GM19099 (cell line): ENCODE results near the gene ZDHHC14.

Experiments
- POLR2A ChIP-seq: IDR thresholded peaks from 3 replicates; pipeline ENCODE4 v1.6.1; 2011; ENCODE audit warnings: low read depth; ENCODE audit not compliant: insufficient read length; ENCODE audit errors: extremely low read depth

The ZDHHC14 gene

DNA sequence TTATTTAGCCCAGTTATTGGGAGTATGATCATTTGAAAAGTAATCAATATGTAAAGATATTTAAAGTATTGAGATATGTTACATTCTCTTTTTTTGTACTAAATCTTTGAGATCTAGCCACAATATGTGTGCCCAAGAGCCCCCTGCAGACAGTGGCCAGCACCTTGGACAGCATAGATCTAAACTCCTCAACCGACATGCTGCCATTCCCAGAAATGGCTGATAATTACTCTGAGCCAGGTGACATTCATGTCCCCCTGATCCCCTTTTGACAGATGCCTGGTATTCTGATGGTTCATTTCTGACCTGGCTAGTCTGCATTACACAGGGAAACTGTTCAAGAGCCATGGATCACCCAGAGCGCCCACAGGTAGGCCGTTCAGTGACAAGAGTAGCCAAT lies 177.1 kb downstream of the ZDHHC14 start:
- no peak for TF ChIP-seq POLR2A

GRCh38 chr6:157558487-157559200 lies 177.7 kb downstream of the ZDHHC14 start:
- TF ChIP-seq POLR2A: no peak

- TF ChIP-seq POLR2A: no peak
Observed at GRCh38 chr6:157559201-157559756, 178.3 kb downstream of the ZDHHC14 start.

DNA sequence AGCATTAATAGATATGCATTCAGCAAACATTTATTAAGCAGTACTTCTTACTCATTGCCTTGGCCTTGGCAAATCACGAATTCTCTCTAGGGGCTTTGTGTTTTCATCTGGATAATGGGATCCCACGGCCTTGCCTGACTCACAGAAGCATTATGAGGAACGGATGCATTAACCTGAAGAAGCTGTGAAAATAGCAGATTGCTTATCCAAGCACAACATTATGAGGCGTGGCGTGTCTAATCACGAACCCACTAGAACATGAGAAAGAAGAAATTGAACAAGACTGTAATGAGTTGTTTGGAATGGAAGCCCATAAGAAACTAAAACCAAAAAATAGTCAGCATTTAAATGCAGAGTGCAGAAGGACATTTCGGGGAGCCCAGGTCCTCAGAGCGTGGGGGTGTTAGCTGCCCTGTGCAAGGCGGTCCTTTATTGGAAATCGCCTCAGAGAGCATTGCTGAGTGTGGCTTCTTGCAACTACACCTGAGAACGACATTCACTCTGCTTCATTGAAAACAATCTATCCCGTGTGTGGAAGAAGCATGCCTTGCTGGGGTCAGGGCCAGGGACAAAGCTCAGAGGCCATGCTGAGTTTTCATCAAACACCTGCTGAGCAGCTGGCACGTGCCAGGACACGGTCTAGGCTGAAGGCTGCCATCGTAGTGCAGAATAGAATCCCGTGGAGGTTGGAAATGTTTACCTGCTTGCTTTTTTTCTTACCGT lies 179.9 kb downstream of the ZDHHC14 start:
- TF ChIP-seq POLR2A: no peak

DNA sequence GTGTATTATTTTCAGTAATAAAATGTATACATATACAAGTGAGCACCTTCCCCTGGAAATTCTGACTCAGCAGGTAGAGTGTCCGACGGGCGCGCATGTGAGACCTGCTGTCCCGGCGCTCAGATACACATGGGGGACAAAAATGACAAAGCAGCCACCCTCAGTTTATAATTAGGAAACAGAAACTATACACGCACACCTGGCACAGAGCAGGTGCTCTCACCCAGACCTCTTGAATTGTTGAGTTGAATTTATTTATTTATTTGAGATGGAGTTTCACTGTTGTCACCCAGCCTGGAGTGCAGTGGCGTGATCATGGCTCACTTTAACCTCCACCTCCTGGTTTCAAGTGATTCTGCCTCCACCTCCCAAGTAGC lies 180.4 kb downstream of the ZDHHC14 start:
- no peak for TF ChIP-seq POLR2A

DNA sequence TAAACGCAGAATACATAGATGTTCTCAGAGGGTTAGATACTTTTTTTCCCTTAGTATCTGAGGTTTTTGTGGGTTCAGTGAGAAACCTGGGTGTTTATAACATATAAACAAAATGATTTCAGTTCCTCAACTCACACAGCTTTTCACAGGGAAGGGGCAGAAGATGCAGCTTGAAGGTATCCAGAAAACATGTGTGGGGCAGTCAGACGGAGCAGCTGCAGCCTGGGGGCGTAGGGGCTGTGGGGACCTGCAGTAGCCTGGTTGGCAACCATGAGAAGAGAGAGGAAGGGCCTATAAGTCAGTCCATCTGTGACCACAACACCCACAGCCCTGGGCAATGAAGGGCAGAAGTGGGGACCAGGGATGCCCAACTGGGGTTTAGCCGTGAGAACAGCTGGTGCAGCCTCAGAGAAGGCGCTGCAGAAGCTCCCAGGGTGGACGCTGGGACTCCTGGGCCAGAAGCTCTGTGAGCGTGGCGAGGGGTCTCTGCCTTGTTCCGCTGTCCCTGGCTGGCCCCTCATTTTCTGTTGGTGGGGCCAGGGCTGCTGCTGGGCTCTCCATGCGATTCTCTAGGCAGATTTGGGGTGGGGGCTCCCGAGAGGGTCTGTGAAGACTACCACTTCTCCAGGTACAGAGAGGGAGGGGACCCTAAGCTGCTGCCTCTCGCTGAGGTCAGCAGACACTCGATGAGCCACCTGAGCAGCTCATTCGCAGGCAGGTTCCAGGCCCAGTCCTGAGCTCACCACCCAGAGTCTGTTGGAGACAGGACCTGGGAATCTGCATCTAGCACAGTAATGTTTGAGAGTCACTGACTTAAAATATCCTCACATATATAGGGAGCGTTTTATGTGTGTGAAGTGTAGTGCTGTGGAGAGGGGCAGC lies 181.2 kb downstream of the ZDHHC14 start:
- no peak for TF ChIP-seq POLR2A

GRCh38 chr6:157562997-157563396 lies 182.0 kb downstream of the ZDHHC14 start:
- TF ChIP-seq POLR2A: no peak

DNA sequence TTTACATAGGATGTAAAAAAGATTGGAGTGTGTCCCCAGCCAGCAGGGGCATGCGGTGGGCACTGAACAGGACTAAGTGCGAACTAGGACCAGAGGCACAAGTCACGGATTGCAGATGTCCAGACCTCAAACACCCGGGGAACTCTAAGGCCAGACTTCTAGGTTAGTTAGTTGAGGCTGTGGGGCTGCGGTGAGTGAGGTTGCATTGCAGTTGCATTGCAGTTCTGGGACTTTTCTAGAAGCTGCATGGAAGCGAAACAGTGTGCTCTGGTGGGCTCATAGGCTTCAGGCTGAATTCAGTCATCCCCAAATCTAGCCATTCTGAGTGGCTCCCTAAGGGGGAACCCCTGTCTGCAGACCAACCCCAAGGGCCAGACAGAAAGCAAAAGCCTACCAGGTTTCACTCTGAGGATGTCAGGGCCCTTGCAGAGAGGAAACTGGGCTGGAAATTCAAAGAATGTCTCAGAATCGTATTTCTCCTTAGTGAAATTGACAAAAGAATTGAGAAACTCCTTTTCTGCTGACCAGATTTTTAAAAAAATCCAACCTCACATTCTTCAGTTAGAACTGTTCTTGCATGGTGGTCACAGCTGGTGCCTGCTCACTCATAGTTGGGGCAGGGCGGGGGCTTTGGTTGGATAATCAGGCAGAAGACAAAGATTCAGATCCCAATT lies 182.8 kb downstream of the ZDHHC14 start:
- no peak for TF ChIP-seq POLR2A

DNA sequence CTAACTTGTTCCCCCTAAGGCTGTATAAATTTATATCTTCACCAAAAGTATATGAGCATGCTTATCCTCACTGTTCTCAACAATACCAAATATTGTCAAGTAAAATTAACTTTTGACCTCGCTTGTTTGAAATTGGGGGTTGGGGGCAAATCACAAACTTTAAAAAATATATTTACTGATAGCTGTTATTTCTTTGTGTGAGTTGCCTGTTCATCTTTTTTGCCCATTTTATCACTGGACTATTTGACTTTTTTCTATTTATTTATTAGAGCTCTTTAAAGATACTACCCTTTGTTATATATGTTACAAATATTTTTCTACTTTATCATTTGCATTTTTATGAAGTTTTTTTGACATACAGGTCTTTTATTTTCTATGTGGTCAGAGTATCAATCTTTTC lies 187.7 kb downstream of the ZDHHC14 start:
- TF ChIP-seq POLR2A: no peak

- TF ChIP-seq POLR2A: no peak
Observed at GRCh38 chr6:157569543-157569942, 188.6 kb downstream of the ZDHHC14 start.

DNA sequence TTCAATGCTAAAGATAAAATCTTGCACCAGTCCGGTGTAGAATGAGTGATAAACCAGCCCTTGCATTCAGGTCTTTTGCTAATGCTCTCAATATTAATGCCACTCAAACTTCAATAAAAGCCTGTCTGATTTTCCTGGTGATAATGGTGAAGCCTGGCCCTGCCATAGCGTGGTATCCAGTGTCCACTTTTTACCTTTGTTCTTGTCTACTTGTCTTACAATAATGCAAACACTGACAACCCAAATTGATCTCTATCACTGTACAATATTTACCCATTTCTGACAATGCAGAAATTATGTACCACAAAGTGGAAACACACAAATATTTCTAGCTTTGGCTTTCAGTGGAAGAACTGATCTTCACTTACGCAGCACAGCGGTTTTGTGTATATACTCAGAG lies 189.1 kb downstream of the ZDHHC14 start:
- no peak for TF ChIP-seq POLR2A

- no peak for TF ChIP-seq POLR2A
Observed at GRCh38 chr6:157570752-157571151, 189.8 kb downstream of the ZDHHC14 start.

DNA sequence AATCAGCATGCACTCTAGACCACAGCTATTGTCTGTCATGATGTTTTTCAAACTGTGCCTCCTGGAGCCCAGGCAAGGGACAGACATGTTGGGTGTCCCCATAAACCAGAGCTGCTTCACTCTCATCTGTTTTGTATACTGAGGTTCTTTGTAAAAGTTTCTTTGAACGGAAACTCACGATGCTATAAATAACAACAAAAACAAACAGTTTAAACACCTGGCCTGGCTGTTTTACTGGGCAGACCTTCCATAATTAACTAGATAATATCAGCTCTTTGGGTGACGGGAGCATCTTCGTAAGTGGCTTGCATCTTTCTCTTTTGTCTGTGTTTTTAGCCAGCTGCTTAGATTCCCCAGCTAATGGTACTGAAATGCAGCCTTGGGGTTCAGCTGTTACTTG lies 190.3 kb downstream of the ZDHHC14 start:
- no peak for TF ChIP-seq POLR2A

DNA sequence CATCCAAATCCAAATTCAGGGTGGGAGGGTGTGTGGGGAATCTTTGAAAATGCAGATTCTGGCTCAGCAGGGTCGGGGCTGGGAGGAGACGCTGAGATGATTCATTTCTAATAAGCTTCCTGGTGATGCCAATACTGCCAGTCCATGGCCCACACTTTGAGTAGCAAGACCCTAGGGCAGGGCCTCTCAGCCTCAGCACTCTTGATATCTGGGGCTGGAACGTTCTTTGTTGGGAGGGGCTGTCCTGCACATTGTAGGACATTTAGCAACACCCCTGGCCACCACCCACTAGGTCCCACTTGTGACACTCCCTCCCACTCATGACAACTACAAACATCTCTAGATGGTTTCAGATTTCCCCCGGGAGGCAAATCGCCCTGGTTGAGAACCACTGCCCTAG lies 191.0 kb downstream of the ZDHHC14 start:
- no peak for TF ChIP-seq POLR2A
